HepG2 (cell line): ENCODE results near the gene ZNF554. TPM values are rescaled to one million over a fixed set of nuclear protein-coding genes. Genes with fewer than 3 reads are reported as not detected.

ENCODE experiments used
- HIVEP1 ChIP-seq: sonication (generic); formaldehyde crosslinking; IDR thresholded peaks from 2 replicates; pipeline ENCODE4 v1.4.0; 2020; ENCODE audit warnings: mild to moderate bottlenecking, missing genetic modification reagents
- HMGA1 ChIP-seq: sonication (generic); formaldehyde crosslinking; conservative IDR thresholded peaks from 2 replicates; pipeline ENCODE4 v1.4.0; 2020; ENCODE audit warnings: missing genetic modification reagents
- KDM1A ChIP-seq: IDR thresholded peaks from 2 replicates; pipeline ENCODE4 v1.6.1; 2016; ENCODE audit warnings: missing compliant biosample characterization
- MATR3 ChIP-seq: sonication (generic); formaldehyde crosslinking; IDR thresholded peaks from 2 replicates; pipeline ENCODE4 v1.4.0; 2020; ENCODE audit warnings: missing genetic modification reagents
- MED13 ChIP-seq: sonication (generic); formaldehyde crosslinking; IDR thresholded peaks from 2 replicates; pipeline ENCODE4 v1.5.0; 2020; ENCODE audit warnings: missing genetic modification reagents
- PREB ChIP-seq: sonication (generic); formaldehyde crosslinking; IDR thresholded peaks from 2 replicates; pipeline ENCODE4 v1.4.0; 2020; ENCODE audit warnings: missing genetic modification reagents
- SNRNP70 ChIP-seq: fragments of 200-400 bp; formaldehyde crosslinking; IDR thresholded peaks from 2 replicates; pipeline ENCODE4 v1.6.1; 2017; ENCODE audit warnings: mild to moderate bottlenecking, low read depth, low read length, moderate library complexity
- SRY ChIP-seq: sonication (generic); formaldehyde crosslinking; IDR thresholded peaks from 2 replicates; pipeline ENCODE4 v1.8.0; 2022; ENCODE audit warnings: mild to moderate bottlenecking, missing genetic modification reagents
- ZNF326 ChIP-seq: sonication (generic); formaldehyde crosslinking; IDR thresholded peaks from 2 replicates; pipeline ENCODE4 v1.4.0; 2020; ENCODE audit warnings: missing genetic modification reagents, borderline replicate concordance
- ZNF446 ChIP-seq: sonication (generic); formaldehyde crosslinking; IDR thresholded peaks from 2 replicates; pipeline ENCODE4 v1.5.0; 2020; ENCODE audit warnings: mild to moderate bottlenecking, missing genetic modification reagents
- ZNF616 ChIP-seq: sonication (generic); formaldehyde crosslinking; IDR thresholded peaks from 2 replicates; pipeline ENCODE4 v1.5.0; 2020; ENCODE audit warnings: low read depth, mild to moderate bottlenecking, missing genetic modification reagents
- ZNF619 ChIP-seq: sonication (generic); formaldehyde crosslinking; IDR thresholded peaks from 2 replicates; pipeline ENCODE4 v1.4.0; 2020; ENCODE audit warnings: mild to moderate bottlenecking, missing genetic modification reagents
- ZNF83 ChIP-seq: sonication (generic); formaldehyde crosslinking; IDR thresholded peaks from 2 replicates; pipeline ENCODE4 v1.4.0; 2020; ENCODE audit warnings: missing genetic modification reagents, mild to moderate bottlenecking, borderline replicate concordance
- polyA plus RNA-seq, 8 experiments: library from polyadenylated mRNA; depleted of rRNA in 3 of 8; stranded (reverse) in 7 of 8; unstranded in 1 of 8; fragments of >200 nt; fragmentation: Illumina TruSeq in 4 of 8; extraction: Trizol in 4 of 8; gene quantifications; 2 replicates each; pipeline versions ENCODE4 v1.2.1 to v1.2.3, GENCODE V29; 2011 to 2016; ENCODE audit warnings: low read depth in 4 of 8, missing spikeins in 1 of 8, mixed read lengths in 1 of 8; ENCODE audit not compliant: insufficient read depth in 1 of 8
- total RNA-seq, 5 experiments: library from RNA; depleted of rRNA; stranded (reverse); fragments of >200 nt; fragmentation: Illumina TruSeq; extraction: Trizol; gene quantifications; 2 replicates each; pipeline ENCODE4 v1.2.3, GENCODE V29; 2016; ENCODE audit warnings: low read depth in 1 of 5
- TF ChIP-seq, protein P1 (sequence below): sonication (generic); formaldehyde crosslinking; conservative IDR thresholded peaks from 2 replicates; pipeline ENCODE4 v1.5.0; 2020; ENCODE audit warnings: missing genetic modification reagents
- TF ChIP-seq, protein P2 (sequence below), 2 experiments: fragments of 450-650 bp in 1 of 2; sonication (generic) in 1 of 2; formaldehyde crosslinking in 1 of 2; IDR thresholded peaks; 2 replicates each; pipeline versions ENCODE4 v1.6.1 to v1.8.0; 2016 to 2022; ENCODE audit warnings: antibody characterized with exemption in 1 of 2, mild to moderate bottlenecking in 1 of 2, missing genetic modification reagents in 1 of 2
- TF ChIP-seq, protein P3 (sequence below): sonication (generic); formaldehyde crosslinking; conservative IDR thresholded peaks from 2 replicates; pipeline ENCODE4 v1.8.0; 2022; ENCODE audit warnings: missing genetic modification reagents

ZNF554 gene
- total and polyA plus RNA-seq, 2 of the 13 experiments (the other 11 are each of a cell fraction or from before 2014, with no cell fraction given): 2.2 to 2.7 TPM

- TF ChIP-seq, protein P1, sequence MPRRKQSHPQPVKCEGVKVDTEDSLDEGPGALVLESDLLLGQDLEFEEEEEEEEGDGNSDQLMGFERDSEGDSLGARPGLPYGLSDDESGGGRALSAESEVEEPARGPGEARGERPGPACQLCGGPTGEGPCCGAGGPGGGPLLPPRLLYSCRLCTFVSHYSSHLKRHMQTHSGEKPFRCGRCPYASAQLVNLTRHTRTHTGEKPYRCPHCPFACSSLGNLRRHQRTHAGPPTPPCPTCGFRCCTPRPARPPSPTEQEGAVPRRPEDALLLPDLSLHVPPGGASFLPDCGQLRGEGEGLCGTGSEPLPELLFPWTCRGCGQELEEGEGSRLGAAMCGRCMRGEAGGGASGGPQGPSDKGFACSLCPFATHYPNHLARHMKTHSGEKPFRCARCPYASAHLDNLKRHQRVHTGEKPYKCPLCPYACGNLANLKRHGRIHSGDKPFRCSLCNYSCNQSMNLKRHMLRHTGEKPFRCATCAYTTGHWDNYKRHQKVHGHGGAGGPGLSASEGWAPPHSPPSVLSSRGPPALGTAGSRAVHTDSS: no peak
- TF ChIP-seq HIVEP1 (CRISPR knock-in tag): peak; percentile 88
- TF ChIP-seq MATR3 (CRISPR knock-in tag): no peak
- TF ChIP-seq KDM1A (CRISPR knock-in tag): no peak
- no peak for TF ChIP-seq PREB (CRISPR knock-in tag)
- TF ChIP-seq, protein P2, sequence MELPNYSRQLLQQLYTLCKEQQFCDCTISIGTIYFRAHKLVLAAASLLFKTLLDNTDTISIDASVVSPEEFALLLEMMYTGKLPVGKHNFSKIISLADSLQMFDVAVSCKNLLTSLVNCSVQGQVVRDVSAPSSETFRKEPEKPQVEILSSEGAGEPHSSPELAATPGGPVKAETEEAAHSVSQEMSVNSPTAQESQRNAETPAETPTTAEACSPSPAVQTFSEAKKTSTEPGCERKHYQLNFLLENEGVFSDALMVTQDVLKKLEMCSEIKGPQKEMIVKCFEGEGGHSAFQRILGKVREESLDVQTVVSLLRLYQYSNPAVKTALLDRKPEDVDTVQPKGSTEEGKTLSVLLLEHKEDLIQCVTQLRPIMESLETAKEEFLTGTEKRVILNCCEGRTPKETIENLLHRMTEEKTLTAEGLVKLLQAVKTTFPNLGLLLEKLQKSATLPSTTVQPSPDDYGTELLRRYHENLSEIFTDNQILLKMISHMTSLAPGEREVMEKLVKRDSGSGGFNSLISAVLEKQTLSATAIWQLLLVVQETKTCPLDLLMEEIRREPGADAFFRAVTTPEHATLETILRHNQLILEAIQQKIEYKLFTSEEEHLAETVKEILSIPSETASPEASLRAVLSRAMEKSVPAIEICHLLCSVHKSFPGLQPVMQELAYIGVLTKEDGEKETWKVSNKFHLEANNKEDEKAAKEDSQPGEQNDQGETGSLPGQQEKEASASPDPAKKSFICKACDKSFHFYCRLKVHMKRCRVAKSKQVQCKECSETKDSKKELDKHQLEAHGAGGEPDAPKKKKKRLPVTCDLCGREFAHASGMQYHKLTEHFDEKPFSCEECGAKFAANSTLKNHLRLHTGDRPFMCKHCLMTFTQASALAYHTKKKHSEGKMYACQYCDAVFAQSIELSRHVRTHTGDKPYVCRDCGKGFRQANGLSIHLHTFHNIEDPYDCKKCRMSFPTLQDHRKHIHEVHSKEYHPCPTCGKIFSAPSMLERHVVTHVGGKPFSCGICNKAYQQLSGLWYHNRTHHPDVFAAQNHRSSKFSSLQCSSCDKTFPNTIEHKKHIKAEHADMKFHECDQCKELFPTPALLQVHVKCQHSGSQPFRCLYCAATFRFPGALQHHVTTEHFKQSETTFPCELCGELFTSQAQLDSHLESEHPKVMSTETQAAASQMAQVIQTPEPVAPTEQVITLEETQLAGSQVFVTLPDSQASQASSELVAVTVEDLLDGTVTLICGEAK (IDR thresholded peaks at IDR 0.05): no peak
- TF ChIP-seq, protein P2 (CRISPR knock-in tag; IDR thresholded peaks at IDR 0.05): no peak; the same call in 1 of the 2 replicates
- TF ChIP-seq ZNF446 (CRISPR knock-in tag): no peak
- no peak for TF ChIP-seq ZNF619 (CRISPR knock-in tag)
- no peak for TF ChIP-seq ZNF83
- no peak for TF ChIP-seq ZNF616 (CRISPR knock-in tag)
- TF ChIP-seq SRY (CRISPR knock-in tag): no peak
- TF ChIP-seq, protein P3, sequence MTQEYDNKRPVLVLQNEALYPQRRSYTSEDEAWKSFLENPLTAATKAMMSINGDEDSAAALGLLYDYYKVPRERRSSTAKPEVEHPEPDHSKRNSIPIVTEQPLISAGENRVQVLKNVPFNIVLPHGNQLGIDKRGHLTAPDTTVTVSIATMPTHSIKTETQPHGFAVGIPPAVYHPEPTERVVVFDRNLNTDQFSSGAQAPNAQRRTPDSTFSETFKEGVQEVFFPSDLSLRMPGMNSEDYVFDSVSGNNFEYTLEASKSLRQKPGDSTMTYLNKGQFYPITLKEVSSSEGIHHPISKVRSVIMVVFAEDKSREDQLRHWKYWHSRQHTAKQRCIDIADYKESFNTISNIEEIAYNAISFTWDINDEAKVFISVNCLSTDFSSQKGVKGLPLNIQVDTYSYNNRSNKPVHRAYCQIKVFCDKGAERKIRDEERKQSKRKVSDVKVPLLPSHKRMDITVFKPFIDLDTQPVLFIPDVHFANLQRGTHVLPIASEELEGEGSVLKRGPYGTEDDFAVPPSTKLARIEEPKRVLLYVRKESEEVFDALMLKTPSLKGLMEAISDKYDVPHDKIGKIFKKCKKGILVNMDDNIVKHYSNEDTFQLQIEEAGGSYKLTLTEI (CRISPR knock-in tag): no peak
- TF ChIP-seq MED13 (CRISPR knock-in tag): no peak
- no peak for TF ChIP-seq HMGA1 (CRISPR knock-in tag)
- no peak for TF ChIP-seq SNRNP70
- no peak for TF ChIP-seq ZNF326 (CRISPR knock-in tag)
Observed at GRCh38 chr19:2790557-2791271, 29.0 kb upstream of the ZNF554 start (continued).
